ENCODE data around the gene ZFP90. TPM values are rescaled to one million over a fixed set of nuclear protein-coding genes. Genes with fewer than 3 reads are reported as not detected.

ZFP90 gene
- total RNA-seq, 1 experiment from 2014 or later: 12.8 TPM

- Histone ChIP-seq H3K23me2 (ENCODE audit: insufficient read length, low read depth, low read length, poor library complexity, severe bottlenecking) (no peaks in the 10 kb centered on the region), H3K27ac (ENCODE audit: insufficient read length, low read depth, low read length) (no peak overlapping the region), H3K23ac (ENCODE audit: insufficient read length, low read depth, low read length) (no peak overlapping the region), H2BK12ac (ENCODE audit: insufficient read length, low read depth, low read length) (no peak overlapping the region), H2BK120ac (ENCODE audit: low read depth, low read length, poor library complexity, severe bottlenecking) (no peak overlapping the region), H3K56ac (ENCODE audit: insufficient read length, low read depth, low read length) (no peak overlapping the region), H2BK20ac (ENCODE audit: low read depth, low read length, poor library complexity, severe bottlenecking) (no peak overlapping the region), H3K9me3 (ENCODE audit: control insufficient read depth, low read depth, low read length) (no peaks in the 10 kb centered on the region), H3T11ph (ENCODE audit: low read length) (no peak overlapping the region), H2BK5ac (ENCODE audit: insufficient read length, low read length) (no peak overlapping the region), H2AFZ (ENCODE audit: low read length) (no peak overlapping the region), H2AK5ac (ENCODE audit: insufficient read length, low read length) (no peak overlapping the region), H4K91ac (ENCODE audit: insufficient read length, low read depth, low read length) (no peak overlapping the region), H4K5ac (ENCODE audit: insufficient read length, low read depth, low read length) (no peak overlapping the region), H3K14ac (ENCODE audit: insufficient read depth, low read length) (no peak overlapping the region), H3K4ac (ENCODE audit: low read depth, low read length) (no peak overlapping the region), H2BK15ac (ENCODE audit: low read depth, low read length) (no peak overlapping the region), H3K4me2 (ENCODE audit: insufficient read depth, insufficient read length, low read length) (no peak overlapping the region), H4K20me1 (ENCODE audit: control insufficient read depth, insufficient read depth, insufficient read length) (no peaks in the 10 kb centered on the region), H3K18ac (ENCODE audit: insufficient read length, low read depth, low read length) (no peak overlapping the region), H3K4me1 (ENCODE audit: insufficient read depth, low read length) (no peaks in the 10 kb centered on the region), H4K8ac (replicated peaks; ENCODE audit: insufficient read length, low read depth, low read length) (no peak overlapping the region), H3K27me3 (ENCODE audit: insufficient read depth, low read length) (no peaks in the 10 kb centered on the region; the same call in 1 of the 2 replicates), H3K79me2 (ENCODE audit: insufficient read depth, low read length) (no peaks in the 10 kb centered on the region), H3K9ac (ENCODE audit: extremely low read depth, insufficient read length, low read length) (no peak overlapping the region), H3K79me1 (ENCODE audit: insufficient read depth, low read depth, low read length, poor library complexity, severe bottlenecking) (no peaks in the 10 kb centered on the region)
- Mint-ChIP-seq H3K27me3 (ENCODE audit: low read depth) (peaks cover 25% of the 10 kb centered on the region), H3K4me3 (no peak overlapping the region; a peak in 1 of 5 replicates), H3K9me3 (no peaks in the 10 kb centered on the region; a peak in 1 of 5 replicates), H3K27ac (no peak overlapping the region), H3K36me3 (ENCODE audit: insufficient read depth in 1 of 3, low read depth in 3 of 3) (no peaks in the 10 kb centered on the region), H3K4me1 (no peaks in the 10 kb centered on the region)
- TF ChIP-seq CTCF (conservative IDR thresholded peaks at IDR 0.05): no peak
- no CpG with 5 or more reads among the region's 8 CpGs for WGBS (ENCODE audit: extremely low coverage, insufficient read length, low lambda C conversion rate)
- no peak for DNase-seq
Measured at GRCh38 chr16:68512183-68512582, 26.9 kb upstream of the ZFP90 start.

Measured in H9 (cell line).